Right lobe of liver (tissue), 6 donors: Measurements from ENCODE around the gene UBE2E2. TPM values are rescaled to one million over a fixed set of nuclear protein-coding genes. Genes with fewer than 3 reads are reported as not detected.
A peak's percentile ranks its signal among the peaks of the same experiment; 100 is the strongest.

Experiments used
- ATAC-seq, 4 donors: fragments of 200-7000 bp; cut with Tn5 transposase; one replicate each; pipeline ENCODE4 v1.9.1; 2020; ENCODE audit warnings: mild to moderate bottlenecking in 4 of 4, moderate library complexity in 4 of 4
- DNase-seq, 3 donors: peaks; one replicate each; pipeline ENCODE4 v3.0.0-alpha.2; 2020
- H3K27ac ChIP-seq, 3 donors: fragments of 200-600 bp; one replicate each; pipeline ENCODE4 v1.8.0; 2022
- H3K27me3 ChIP-seq, 2 donors: fragments of 200-600 bp; one replicate each; pipeline ENCODE4 v1.8.0; 2022
- H3K36me3 ChIP-seq, 4 donors: fragments of 200-600 bp; sonication (generic) in 1 of 4; one replicate each; pipeline versions ENCODE4 v1.5.1 to v1.8.0; 2017 to 2022; ENCODE audit warnings: control low read depth in 1 of 4
- H3K4me1 ChIP-seq, 4 donors: fragments of 200-600 bp; sonication (generic) in 1 of 4; one replicate each; pipeline versions ENCODE4 v1.5.1 to v1.8.0; 2017 to 2022; ENCODE audit warnings: control low read depth in 1 of 4
- H3K4me3 ChIP-seq, 3 donors: fragments of 200-600 bp; one replicate each; pipeline ENCODE4 v1.8.0; 2022
- H3K9me3 ChIP-seq, 4 donors: fragments of 200-600 bp; sonication (generic) in 1 of 4; one replicate each; pipeline versions ENCODE4 v1.5.1 to v1.8.0; 2017 to 2022; ENCODE audit warnings: control low read depth in 1 of 4
- POLR2A ChIP-seq: fragments of 450-650 bp; IDR thresholded peaks from one replicate; pipeline ENCODE4 v1.6.1; 2017; ENCODE audit warnings: antibody characterized with exemption, mild to moderate bottlenecking
- WGBS: methylation state at CpG from one replicate; pipeline ENCODE4 v1.1.6; 2018; ENCODE audit warnings: low coverage, low lambda C conversion rate; ENCODE audit not compliant: insufficient coverage; ENCODE audit errors: missing lambda C conversion rate; 5-methylcytosine and 5-hydroxymethylcytosine counted together
- intact Hi-C, 2 donors: fragments of 100-400 bp; cut with DNase I; formaldehyde crosslinking; loops; one replicate each; pipeline versions ENCODE4 v1.11.2 to v1.14.1; 2022
- total RNA-seq, 6 experiments: library from RNA; depleted of rRNA in 2 of 6; stranded (reverse); fragments of >200 nt in 2 of 6; fragmentation: NEBNext Ultra II Directional in 3 of 6; extraction: Animal tissue kit (Norgen Biotek cat#: 25700) in 3 of 6; gene quantifications; one replicate each; pipeline versions ENCODE4 v1.1.0 to v1.2.4, GENCODE V29; 2016 to 2023
- TF ChIP-seq, protein P1 (sequence below), 4 donors: fragments of 200-600 bp in 3 of 4; fragments of 450-650 bp in 1 of 4; IDR thresholded peaks; one replicate each; pipeline versions ENCODE4 v1.5.1 to v1.8.0; 2016 to 2022; ENCODE audit warnings: antibody characterized with exemption in 4 of 4, mild to moderate bottlenecking in 2 of 4
- donor health status: DM: no; HTN: yes; CAD: no.
- donor health status: DM: no; HTN: no; CAD: no.
- donor health status: DM: no; HTN: no; CAD: no.
- donor health status: DM: no; HTN: yes; CAD: no.
- donor health status: DM: no; HTN: yes; CAD: no.

UBE2E2 gene
- total RNA-seq, 6 experiments from 2014 or later: 17.2 to 29.1 (median 18.1) TPM

DNA sequence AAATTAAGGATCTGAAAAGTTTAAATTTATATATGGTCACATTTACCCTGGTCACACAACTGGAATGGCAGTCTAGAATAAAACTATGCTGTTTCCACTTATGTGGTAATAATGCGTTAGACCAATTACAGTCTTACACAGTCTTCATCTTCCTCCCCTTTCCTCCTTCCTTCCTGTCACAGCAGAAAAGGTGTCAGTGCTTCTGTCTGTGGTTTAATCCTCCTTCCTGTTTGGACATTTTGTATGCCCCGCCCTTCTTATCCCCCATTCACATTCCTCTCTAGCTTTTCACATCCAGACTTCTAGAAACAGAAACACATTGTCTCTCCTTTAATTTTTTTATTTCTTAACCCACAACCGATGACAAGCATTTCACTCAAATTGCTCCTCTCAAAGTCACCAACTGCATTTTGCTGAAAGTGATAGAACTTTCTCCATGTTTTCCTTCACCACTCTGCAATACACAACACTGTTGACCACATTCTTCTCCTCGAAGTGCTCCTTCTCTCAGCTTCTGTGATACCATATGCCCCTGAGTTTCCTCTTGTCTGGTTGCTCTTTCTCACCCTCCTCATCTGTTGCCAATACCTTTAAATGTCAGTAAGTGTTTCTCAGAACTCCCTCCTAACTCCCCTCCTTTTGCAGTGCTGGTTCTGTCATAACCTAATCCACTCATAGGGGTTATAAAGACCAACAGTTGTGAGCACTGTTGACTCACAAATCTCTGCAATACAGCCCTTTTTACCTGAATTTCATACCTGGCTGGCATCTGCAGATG is 271.6 kb downstream of the UBE2E2 start:
- H3K4me1 ChIP-seq: no peaks in the 10 kb centered on the region
- H3K9me3 ChIP-seq: no peaks in the 10 kb centered on the region
- DNase-seq: no peak
- no peak overlapping the region for H3K27ac ChIP-seq
- TF ChIP-seq, protein P1, sequence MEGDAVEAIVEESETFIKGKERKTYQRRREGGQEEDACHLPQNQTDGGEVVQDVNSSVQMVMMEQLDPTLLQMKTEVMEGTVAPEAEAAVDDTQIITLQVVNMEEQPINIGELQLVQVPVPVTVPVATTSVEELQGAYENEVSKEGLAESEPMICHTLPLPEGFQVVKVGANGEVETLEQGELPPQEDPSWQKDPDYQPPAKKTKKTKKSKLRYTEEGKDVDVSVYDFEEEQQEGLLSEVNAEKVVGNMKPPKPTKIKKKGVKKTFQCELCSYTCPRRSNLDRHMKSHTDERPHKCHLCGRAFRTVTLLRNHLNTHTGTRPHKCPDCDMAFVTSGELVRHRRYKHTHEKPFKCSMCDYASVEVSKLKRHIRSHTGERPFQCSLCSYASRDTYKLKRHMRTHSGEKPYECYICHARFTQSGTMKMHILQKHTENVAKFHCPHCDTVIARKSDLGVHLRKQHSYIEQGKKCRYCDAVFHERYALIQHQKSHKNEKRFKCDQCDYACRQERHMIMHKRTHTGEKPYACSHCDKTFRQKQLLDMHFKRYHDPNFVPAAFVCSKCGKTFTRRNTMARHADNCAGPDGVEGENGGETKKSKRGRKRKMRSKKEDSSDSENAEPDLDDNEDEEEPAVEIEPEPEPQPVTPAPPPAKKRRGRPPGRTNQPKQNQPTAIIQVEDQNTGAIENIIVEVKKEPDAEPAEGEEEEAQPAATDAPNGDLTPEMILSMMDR (IDR thresholded peaks at IDR 0.05): no peak
- no peak for TF ChIP-seq POLR2A
- H3K4me3 ChIP-seq: no peak overlapping the region
- 65% methylated on average over 4 of the region's 4 CpGs for WGBS
- no peak for ATAC-seq
- H3K36me3 ChIP-seq: no peaks in the 10 kb centered on the region
- intact Hi-C loops: no loop called here
- no peaks in the 10 kb centered on the region for H3K27me3 ChIP-seq

DNA sequence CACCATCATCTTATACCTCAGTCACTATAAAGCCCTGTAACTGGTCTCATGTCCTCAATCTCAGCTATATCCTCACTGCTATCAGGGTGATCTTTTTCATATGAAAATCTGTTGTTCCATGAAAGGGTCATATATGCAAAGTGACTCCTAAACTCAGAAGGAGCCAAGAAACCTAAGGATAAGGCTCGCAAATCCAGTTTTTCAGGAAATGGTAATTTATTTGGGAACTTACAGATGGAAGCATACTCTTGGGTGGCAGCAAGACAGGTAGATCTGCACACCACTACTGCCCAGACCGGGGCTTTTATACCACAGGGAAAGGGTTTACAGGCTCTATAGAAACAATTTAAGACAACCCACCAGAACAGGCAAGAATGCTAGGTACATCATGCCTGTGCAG is 272.3 kb downstream of the UBE2E2 start:
- intact Hi-C loops: no loop called here
- ATAC-seq: no peak
- Histone ChIP-seq H3K4me1 (no peaks in the 10 kb centered on the region), H3K4me3 (no peak overlapping the region), H3K9me3 (no peaks in the 10 kb centered on the region), H3K36me3 (no peaks in the 10 kb centered on the region), H3K27me3 (no peaks in the 10 kb centered on the region), H3K27ac (no peak overlapping the region)
- 92% methylated on average over 1 of the region's 2 CpGs for WGBS
- no peak for DNase-seq
- TF ChIP-seq, protein P1 (IDR thresholded peaks at IDR 0.05): no peak
- TF ChIP-seq POLR2A: no peak

DNA sequence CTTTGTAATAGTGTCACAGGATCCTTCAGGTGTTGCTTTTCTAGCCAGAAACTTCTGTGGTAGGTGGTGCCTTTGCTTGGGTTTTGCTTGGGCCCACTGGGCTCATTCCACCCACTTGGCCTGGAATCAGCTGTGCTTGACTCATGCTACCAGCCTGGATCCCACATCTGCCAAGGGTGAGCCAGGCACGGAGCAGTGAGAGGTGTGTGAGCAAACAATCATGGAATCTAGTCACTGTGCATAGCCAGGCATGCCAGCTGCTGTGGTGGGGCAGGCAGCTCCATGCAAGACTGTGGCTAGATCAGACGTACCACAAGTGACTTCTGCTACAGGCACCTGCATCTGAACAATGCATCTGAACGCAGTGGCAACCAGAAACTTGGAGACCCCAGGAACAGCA is 275.9 kb downstream of the UBE2E2 start:
- H3K27ac ChIP-seq: no peak overlapping the region
- no peaks in the 10 kb centered on the region for H3K4me1 ChIP-seq
- no peaks in the 10 kb centered on the region for H3K9me3 ChIP-seq
- no peak overlapping the region for H3K4me3 ChIP-seq
- DNase-seq (no peak), ATAC-seq (no peak)
- intact Hi-C loops: no loop called here
- H3K36me3 ChIP-seq: no peaks in the 10 kb centered on the region
- TF ChIP-seq, protein P1 (IDR thresholded peaks at IDR 0.05): no peak
- no peak for TF ChIP-seq POLR2A
- WGBS: 80% methylated on average over 1 of the region's 3 CpGs
- no peaks in the 10 kb centered on the region for H3K27me3 ChIP-seq

DNA sequence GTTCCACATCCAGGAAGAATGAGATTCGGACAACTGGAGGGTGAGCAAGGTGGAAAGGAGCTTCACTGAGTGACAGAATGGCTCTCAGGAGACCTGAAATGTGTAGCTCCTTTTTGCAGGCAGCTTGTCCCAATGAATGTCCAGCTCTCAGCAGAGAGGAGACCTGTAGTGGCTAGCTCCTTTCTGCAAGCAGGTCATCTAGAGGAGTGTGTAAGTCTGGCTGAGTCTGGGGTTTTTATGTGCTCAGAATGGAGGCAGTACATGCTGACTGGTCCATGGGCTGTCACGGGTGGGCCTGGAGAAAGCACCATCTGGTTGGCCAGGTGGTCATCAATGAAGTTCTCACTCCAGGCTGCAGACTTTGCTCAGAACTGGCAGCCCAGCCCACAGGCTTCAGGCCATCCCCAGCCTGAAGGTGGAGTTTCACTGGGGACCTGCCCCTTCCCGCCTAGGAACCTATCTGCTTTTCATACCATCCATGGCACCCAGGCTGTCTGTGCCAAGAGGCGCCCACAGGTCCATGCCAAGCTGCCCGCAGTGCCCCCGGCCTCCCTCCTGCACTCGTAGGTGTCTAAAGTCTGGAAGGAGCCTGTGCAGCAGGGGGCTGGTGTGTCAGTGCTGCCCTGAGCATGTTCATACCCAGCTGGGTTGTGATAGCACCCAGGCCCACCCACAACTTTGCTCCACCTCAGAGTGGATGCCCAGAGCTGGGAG is 276.6 kb downstream of the UBE2E2 start:
- DNase-seq (no peak), ATAC-seq (peak in 1 of 4 donors; percentile 34)
- intact Hi-C loops: no loop called here
- no peaks in the 10 kb centered on the region for H3K4me1 ChIP-seq
- H3K4me3 ChIP-seq: no peak overlapping the region
- WGBS: 90% methylated on average over 2 of the region's 7 CpGs
- H3K9me3 ChIP-seq: no peaks in the 10 kb centered on the region
- H3K27me3 ChIP-seq: no peaks in the 10 kb centered on the region
- H3K36me3 ChIP-seq: no peaks in the 10 kb centered on the region
- no peak overlapping the region for H3K27ac ChIP-seq
- no peak for TF ChIP-seq POLR2A
- TF ChIP-seq, protein P1 (IDR thresholded peaks at IDR 0.05): no peak
